ENCODE results near the gene ZNF836. TPM values are rescaled to one million over a fixed set of nuclear protein-coding genes. Genes with fewer than 3 reads are reported as not detected.
A peak's percentile ranks its signal among the peaks of the same experiment; 100 is the strongest.

The ZNF836 gene
- total RNA-seq, 1 experiment from 2014 or later = 4.3 TPM

- Mint-ChIP-seq H3K9me3 (ENCODE audit: unreplicated experiment) (no peaks in the 10 kb centered on the region), H3K27me3 (ENCODE audit: insufficient read depth, unreplicated experiment) (no peaks in the 10 kb centered on the region), H3K27ac (ENCODE audit: low read depth, unreplicated experiment) (peak overlapping the region; percentile 100), H3K36me3 (ENCODE audit: insufficient read depth, unreplicated experiment) (peaks cover 35% of the 10 kb centered on the region), H3K4me1 (ENCODE audit: insufficient read depth, unreplicated experiment) (peaks cover 27% of the 10 kb centered on the region), H3K4me3 (ENCODE audit: unreplicated experiment) (peak overlapping the region; percentile 97)
- ChIA-PET CTCF (no interaction called here), POLR2A (interaction anchor here (1.5 to 3.5 kb wide), 2 partner anchors 38 to 53 kb away, joined by 3 to 16 read pairs; partner anchors contain the start of gene ZNF616)
- BruUV-seq (replicated peaks) = no TSS peak
- intact Hi-C loops (cut with micrococcal nuclease) = no loop called here
- DNase-seq (ENCODE audit: unreplicated experiment) = no peak
- TF ChIP-seq CTCF (IDR thresholded peaks at IDR 0.05; ENCODE audit: unreplicated experiment) = no peak
Measured at GRCh38 chr19:52191951-52192350, 20.5 kb upstream of the ZNF836 start.

GRCh38 chr19:52191389-52191788 lies 20.0 kb upstream of the ZNF836 start:
- peaks cover 29% of the 10 kb centered on the region for H3K36me3 Mint-ChIP-seq (ENCODE audit: insufficient read depth, unreplicated experiment)

GRCh38 chr19:52190487-52191293 lies 19.3 kb upstream of the ZNF836 start:
- BruUV-seq (replicated peaks) = no TSS peak
- CTCF ChIA-PET = interaction anchor here (0.5 kb wide), 1 partner anchor 399 kb away, joined by 3 read pairs; no protein-coding TSS in a partner anchor
- POLR2A ChIA-PET = interaction anchor here (1.0 to 3.5 kb wide), 4 partner anchors 39 to 141 kb away, joined by 3 to 16 read pairs (median 4); partner anchors contain the start of gene ZNF616
- no peaks in the 10 kb centered on the region for H3K9me3 Mint-ChIP-seq (ENCODE audit: unreplicated experiment)
- H3K4me1 Mint-ChIP-seq (ENCODE audit: insufficient read depth, unreplicated experiment) = peaks cover 27% of the 10 kb centered on the region
- H3K27me3 Mint-ChIP-seq (ENCODE audit: insufficient read depth, unreplicated experiment) = no peaks in the 10 kb centered on the region
- DNase-seq (ENCODE audit: unreplicated experiment) = peak; percentile 58
- no peak for TF ChIP-seq CTCF (IDR thresholded peaks at IDR 0.05; ENCODE audit: unreplicated experiment)
- peaks cover 22% of the 10 kb centered on the region for H3K36me3 Mint-ChIP-seq (ENCODE audit: insufficient read depth, unreplicated experiment)
- H3K4me3 Mint-ChIP-seq (ENCODE audit: unreplicated experiment) = peak overlapping the region; percentile 97
- H3K27ac Mint-ChIP-seq (ENCODE audit: low read depth, unreplicated experiment) = peak overlapping the region; percentile 100
- intact Hi-C loops (cut with micrococcal nuclease) = loop anchor here (1.0 kb wide), 1 partner anchor 47 kb away; no protein-coding TSS in a partner anchor

More at GRCh38 chr19:52191389-52191788, 20.0 kb upstream of the ZNF836 start:
- Mint-ChIP-seq H3K4me1 (ENCODE audit: insufficient read depth, unreplicated experiment) (peaks cover 27% of the 10 kb centered on the region), H3K27ac (ENCODE audit: low read depth, unreplicated experiment) (peak overlapping the region; percentile 100), H3K9me3 (ENCODE audit: unreplicated experiment) (no peaks in the 10 kb centered on the region), H3K4me3 (ENCODE audit: unreplicated experiment) (peak overlapping the region; percentile 97), H3K27me3 (ENCODE audit: insufficient read depth, unreplicated experiment) (no peaks in the 10 kb centered on the region)
- ChIA-PET CTCF (interaction anchor here (0.5 kb wide), 1 partner anchor 398 kb away, joined by 3 read pairs; no protein-coding TSS in a partner anchor), POLR2A (interaction anchor here (1.0 to 3.5 kb wide), 4 partner anchors 39 to 142 kb away, joined by 3 to 16 read pairs (median 4); partner anchors contain the start of gene ZNF616)
- intact Hi-C loops (cut with micrococcal nuclease) = no loop called here
- DNase-seq (ENCODE audit: unreplicated experiment) = no peak
- no peak for TF ChIP-seq CTCF (IDR thresholded peaks at IDR 0.05; ENCODE audit: unreplicated experiment)
- TSS peak; percentile 37 for BruUV-seq (replicated peaks)

All from MCF 10A (cell line).